HepG2 (cell line): ENCODE results near the gene CCDC91. TPM values are rescaled to one million over a fixed set of nuclear protein-coding genes. Genes with fewer than 3 reads are reported as not detected.

ENCODE experiments used
- polyA plus RNA-seq, 8 experiments: library from polyadenylated mRNA; depleted of rRNA in 3 of 8; stranded (reverse) in 7 of 8; unstranded in 1 of 8; fragments of >200 nt; fragmentation: Illumina TruSeq in 4 of 8; extraction: Trizol in 4 of 8; gene quantifications; 2 replicates each; pipeline versions ENCODE4 v1.2.1 to v1.2.3, GENCODE V29; 2011 to 2016; ENCODE audit warnings: low read depth in 4 of 8, missing spikeins in 1 of 8, mixed read lengths in 1 of 8; ENCODE audit not compliant: insufficient read depth in 1 of 8
- small RNA-seq, 3 experiments: library from RNA; depleted of rRNA; stranded (forward); fragments of <200 nt; gene quantifications; one replicate each; pipeline ENCODE3, GENCODE V24; 2012; ENCODE audit warnings: low read depth in 2 of 3, low replicate concordance in 1 of 3; ENCODE audit not compliant: insufficient read length in 3 of 3, insufficient read depth in 2 of 3
- total RNA-seq, 5 experiments: library from RNA; depleted of rRNA; stranded (reverse); fragments of >200 nt; fragmentation: Illumina TruSeq; extraction: Trizol; gene quantifications; 2 replicates each; pipeline ENCODE4 v1.2.3, GENCODE V29; 2016; ENCODE audit warnings: low read depth in 1 of 5

The CCDC91 gene
- total and polyA plus RNA-seq, 2 of the 13 experiments (the other 11 are each of a cell fraction or from before 2014, with no cell fraction given), result 9.8 to 15.8 TPM

Small RNA genes lying within 50 kb of the gene (small RNA-seq; reads per million reads assigned to genes)
- gene RNA5SP355 (0.10 to 3.9 (median 3.3) reads per million in 3 experiments), gene RNU4-54P (0 reads per million in 3 experiments)

Other genes with a start within 250 kb of the CCDC91 start
- not detected in 2 replicates for gene PTHLH, start 217.7 kb upstream of the CCDC91 start, total RNA-seq (2016; rRNA removed; fragmentation: Illumina TruSeq; extraction: Trizol)
- gene PTHLH, start 217.7 kb upstream of the CCDC91 start, polyA plus RNA-seq (2011; rRNA removed), result 0.22 and 0.31 TPM in 2 replicates